Esophagus muscularis mucosa (tissue), 4 donors: ENCODE measurements around the gene E4F1. TPM values are rescaled to one million over a fixed set of nuclear protein-coding genes. Genes with fewer than 3 reads are reported as not detected.

Experiments
- DNase-seq: peaks from one replicate; pipeline ENCODE4 v3.0.0-alpha.2; 2017; ENCODE audit errors: extremely low spot score
- H3K27ac ChIP-seq, 4 donors: fragments of 200-600 bp; sonication (generic); replicated peaks in 1 of 4; 1 replicate in 3 of 4; 2 replicates in 1 of 4; pipeline ENCODE4 v1.5.1; 2016 to 2019; ENCODE audit warnings: mild to moderate bottlenecking in 1 of 4
- H3K27me3 ChIP-seq, 4 donors: fragments of 200-600 bp; sonication (generic); one replicate each; pipeline versions ENCODE4 v1.5.1 to v1.6.0; 2016 to 2019
- H3K36me3 ChIP-seq, 4 donors: fragments of 200-600 bp; sonication (generic); one replicate each; pipeline ENCODE4 v1.5.1; 2016 to 2019
- H3K4me1 ChIP-seq, 4 donors: fragments of 200-600 bp; sonication (generic); one replicate each; pipeline ENCODE4 v1.5.1; 2016 to 2019
- H3K4me3 ChIP-seq, 4 donors: fragments of 200-600 bp; sonication (generic); 1 replicate in 2 of 4; 2 replicates in 2 of 4; pipeline ENCODE4 v1.5.1; 2016 to 2019; ENCODE audit warnings: mild to moderate bottlenecking in 4 of 4, moderate library complexity in 1 of 4
- H3K9me3 ChIP-seq, 4 donors: fragments of 200-600 bp; sonication (generic); 1 replicate in 3 of 4; 2 replicates in 1 of 4; pipeline ENCODE4 v1.5.1; 2016 to 2019
- CTCF ChIP-seq, 3 experiments: fragments of 200-600 bp in 2 of 3; fragments of 450-650 bp in 1 of 3; sonication (generic) in 2 of 3; IDR thresholded peaks; one replicate each; pipeline ENCODE4 v1.5.1; 2017 to 2019; ENCODE audit warnings: antibody characterized with exemption in 3 of 3, mild to moderate bottlenecking in 2 of 3, moderate library complexity in 1 of 3
- EP300 ChIP-seq: sonication (generic); formaldehyde crosslinking; IDR thresholded peaks from one replicate; pipeline ENCODE4 v1.6.1; 2017; ENCODE audit warnings: antibody characterized with exemption
- POLR2A ChIP-seq: fragments of 450-650 bp; IDR thresholded peaks from one replicate; pipeline ENCODE4 v1.6.1; 2017; ENCODE audit warnings: antibody characterized with exemption, moderate library complexity, mild to moderate bottlenecking, low read depth
- POLR2AphosphoS5 ChIP-seq, 2 donors: sonication (generic); formaldehyde crosslinking; IDR thresholded peaks; one replicate each; pipeline ENCODE4 v1.6.1; 2017; ENCODE audit warnings: antibody characterized with exemption in 2 of 2
- WGBS: methylation state at CpG from one replicate; pipeline ENCODE4 v1.1.5; 2018; 5-methylcytosine and 5-hydroxymethylcytosine counted together
- intact Hi-C: fragments of 100-400 bp; cut with DNase I; formaldehyde crosslinking; loops from one replicate; pipeline ENCODE4 v1.15.1; 2023
- total RNA-seq, 4 donors: library from RNA; depleted of rRNA; stranded (reverse); fragments of >200 nt; gene quantifications; one replicate each; pipeline versions ENCODE4 v1.1.0 to v1.2.1, GENCODE V29; 2016

The E4F1 gene
- total RNA-seq, 4 donors from 2014 or later: 19.1 to 39.7 (median 28.5) TPM

- Histone ChIP-seq H3K4me3 (no peak overlapping the region), H3K36me3 (peaks cover 30 to 55% (median 54%) of the 10 kb centered on the region in 4 donors), H3K27me3 (peaks cover 0 to 8% (median 0%) of the 10 kb centered on the region in 4 donors), H3K9me3 (no peaks in the 10 kb centered on the region), H3K27ac (no peak overlapping the region), H3K4me1 (peaks cover 28 to 41% (median 38%) of the 10 kb centered on the region in 4 donors)
- 90% methylated on average over 6 of the region's 6 CpGs for WGBS
- no peak for DNase-seq
- TF ChIP-seq POLR2AphosphoS5 (IDR thresholded peaks at IDR 0.05) (no peak), CTCF (IDR thresholded peaks at IDR 0.05) (no peak), POLR2A (no peak), EP300 (no peak)
- intact Hi-C loops: no loop called here
Measured at GRCh38 chr16:2226918-2227317, 3.5 kb downstream of the E4F1 start.

- no peak overlapping the region for H3K4me3 ChIP-seq
- H3K36me3 ChIP-seq: peaks cover 44 to 69% (median 67%) of the 10 kb centered on the region in 4 donors
- H3K27me3 ChIP-seq: peaks cover 0 to 16% (median 0%) of the 10 kb centered on the region in 4 donors
- 89% methylated on average over 12 of the region's 25 CpGs for WGBS
- no peak overlapping the region for H3K27ac ChIP-seq
- TF ChIP-seq EP300: no peak
- TF ChIP-seq POLR2A: no peak
- TF ChIP-seq POLR2AphosphoS5 (IDR thresholded peaks at IDR 0.05): no peak
- no peak for TF ChIP-seq CTCF (IDR thresholded peaks at IDR 0.05)
- intact Hi-C loops: no loop called here
- no peak for DNase-seq
- H3K4me1 ChIP-seq: peaks cover 25 to 37% (median 33%) of the 10 kb centered on the region in 4 donors
- no peaks in the 10 kb centered on the region for H3K9me3 ChIP-seq
Measured at GRCh38 chr16:2228161-2228824, 4.9 kb downstream of the E4F1 start.

GRCh38 chr16:2229091-2229490 lies 5.7 kb downstream of the E4F1 start:
- Histone ChIP-seq H3K4me3 (no peak overlapping the region), H3K36me3 (peaks cover 52 to 77% (median 75%) of the 10 kb centered on the region in 4 donors), H3K27me3 (peaks cover 0 to 24% (median 1%) of the 10 kb centered on the region in 4 donors), H3K27ac (no peak overlapping the region), H3K9me3 (no peaks in the 10 kb centered on the region), H3K4me1 (peaks cover 25 to 33% (median 32%) of the 10 kb centered on the region in 4 donors)
- WGBS: 90% methylated on average over 3 of the region's 12 CpGs
- TF ChIP-seq EP300: no peak
- no peak for TF ChIP-seq POLR2AphosphoS5 (IDR thresholded peaks at IDR 0.05)
- TF ChIP-seq CTCF (IDR thresholded peaks at IDR 0.05): no peak
- no peak for TF ChIP-seq POLR2A
- no peak for DNase-seq
- intact Hi-C loops: no loop called here

GRCh38 chr16:2229632-2230250 lies 6.3 kb downstream of the E4F1 start:
- intact Hi-C loops: no loop called here
- DNase-seq: no peak
- TF ChIP-seq POLR2A (no peak), EP300 (no peak), CTCF (IDR thresholded peaks at IDR 0.05) (no peak), POLR2AphosphoS5 (IDR thresholded peaks at IDR 0.05) (no peak)
- Histone ChIP-seq H3K27me3 (peaks cover 0 to 30% (median 3%) of the 10 kb centered on the region in 4 donors), H3K4me3 (no peak overlapping the region), H3K9me3 (no peaks in the 10 kb centered on the region), H3K4me1 (peaks cover 19 to 27% (median 25%) of the 10 kb centered on the region in 4 donors), H3K36me3 (peaks cover 58 to 83% (median 82%) of the 10 kb centered on the region in 4 donors), H3K27ac (no peak overlapping the region)
- WGBS: 84% methylated on average over 21 of the region's 23 CpGs
